ENCODE data around the gene REPS1. TPM values are rescaled to one million over a fixed set of nuclear protein-coding genes. Genes with fewer than 3 reads are reported as not detected.

The REPS1 gene
- total RNA-seq, 5 donors from 2014 or later (not counting 1 experiment from before 2014, with no cell fraction given): 43.6 to 71.3 (median 46.5) TPM

GRCh38 chr6:138977646-138978167, 10.3 kb downstream of the REPS1 start:
- Mint-ChIP-seq H3K4me1 (peaks cover 63 to 85% (median 66%) of the 10 kb centered on the region in 3 donors), H3K36me3 (no peaks in the 10 kb centered on the region), H3K9me3 (no peaks in the 10 kb centered on the region), H3K27me3 (no peaks in the 10 kb centered on the region), H3K4me3 (no peak overlapping the region), H3K27ac (no peak overlapping the region)
- DNase-seq (no peak), ATAC-seq (replicated peaks in 1 of 4) (no peak)
- H3K4me1 ChIP-seq (ENCODE audit: control insufficient read depth in 1 of 2, extremely low read depth in 1 of 2, insufficient read depth in 2 of 2, low read length in 2 of 2): peaks cover 5 to 8% of the 10 kb centered on the region in 2 experiments
- no peaks in the 10 kb centered on the region for H3K9me3 ChIP-seq
- no peaks in the 10 kb centered on the region for H3K27me3 ChIP-seq (replicated peaks in 1 of 2; ENCODE audit: control insufficient read depth in 2 of 2, extremely low read depth in 1 of 2, insufficient read depth in 2 of 2, low read length in 1 of 2)
- no peak overlapping the region for H3K27ac ChIP-seq (ENCODE audit: low read length)
- H3K36me3 ChIP-seq (ENCODE audit: control insufficient read depth in 2 of 2, extremely low read depth in 1 of 2, insufficient read depth in 1 of 2, low read length in 1 of 2): no peaks in the 10 kb centered on the region
- no peak overlapping the region for H3K4me3 ChIP-seq (ENCODE audit: control insufficient read depth in 1 of 2, extremely low read depth in 1 of 2, low read length in 1 of 2)
- no CpG with 5 or more reads among the region's 1 CpG for WGBS (ENCODE audit: insufficient coverage)
- CTCF ChIA-PET: interaction anchor here in 1 of 2 donors (0.6 to 1.2 kb wide), 2 partner anchors 14 to 23 kb away, joined by 3 read pairs; no protein-coding TSS in a partner anchor
- POLR2A ChIA-PET: interaction anchor here in 1 of 2 donors (0.5 to 0.6 kb wide), 2 partner anchors 12 to 193 kb away, joined by 3 to 5 read pairs; no protein-coding TSS in a partner anchor

DNA sequence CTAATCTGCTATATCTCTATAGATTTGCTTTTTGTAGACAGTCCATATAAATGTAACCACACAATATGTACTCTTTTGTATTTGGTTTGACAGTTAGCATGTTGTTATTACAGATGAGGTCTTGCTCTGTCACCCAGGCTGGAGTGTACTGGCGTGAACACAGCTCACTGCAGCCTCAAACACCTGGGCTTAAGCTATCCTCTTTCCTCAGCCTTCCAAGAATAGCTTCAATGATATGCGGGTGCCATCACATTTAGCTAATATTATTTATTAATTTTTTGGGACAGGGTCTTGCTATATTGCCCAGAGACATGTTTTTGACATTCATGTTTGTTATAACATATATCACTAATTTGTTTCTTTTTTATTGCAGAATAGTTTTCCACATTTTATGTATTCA, 10.8 kb downstream of the REPS1 start:
- H3K9me3 Mint-ChIP-seq: no peaks in the 10 kb centered on the region
- H3K36me3 Mint-ChIP-seq: no peaks in the 10 kb centered on the region
- POLR2A ChIA-PET: interaction anchor here in 1 of 2 donors (0.5 to 0.6 kb wide), 2 partner anchors 13 to 193 kb away, joined by 3 to 5 read pairs; no protein-coding TSS in a partner anchor
- Histone ChIP-seq H3K4me1 (ENCODE audit: control insufficient read depth in 1 of 2, extremely low read depth in 1 of 2, insufficient read depth in 2 of 2, low read length in 2 of 2) (peaks cover 5 to 8% of the 10 kb centered on the region in 2 experiments), H3K27me3 (replicated peaks in 1 of 2; ENCODE audit: control insufficient read depth in 2 of 2, extremely low read depth in 1 of 2, insufficient read depth in 2 of 2, low read length in 1 of 2) (no peaks in the 10 kb centered on the region), H3K27ac (ENCODE audit: low read length) (no peak overlapping the region), H3K9me3 (no peaks in the 10 kb centered on the region), H3K4me3 (ENCODE audit: control insufficient read depth in 1 of 2, extremely low read depth in 1 of 2, low read length in 1 of 2) (no peak overlapping the region), H3K36me3 (ENCODE audit: control insufficient read depth in 2 of 2, extremely low read depth in 1 of 2, insufficient read depth in 1 of 2, low read length in 1 of 2) (no peaks in the 10 kb centered on the region)
- H3K4me1 Mint-ChIP-seq: peaks cover 66 to 89% (median 68%) of the 10 kb centered on the region in 3 donors
- H3K27ac Mint-ChIP-seq: peak overlapping the region in 1 of 2 donors; percentile 6
- WGBS (ENCODE audit: insufficient coverage): no CpG with 5 or more reads among the region's 2 CpGs
- H3K4me3 Mint-ChIP-seq: no peak overlapping the region
- DNase-seq: no peak
- CTCF ChIA-PET: interaction anchor here in 1 of 2 donors (1.0 to 1.2 kb wide), 3 partner anchors 9 to 387 kb away, joined by 3 read pairs; no protein-coding TSS in a partner anchor
- no peak for ATAC-seq (replicated peaks in 1 of 4)
- no peaks in the 10 kb centered on the region for H3K27me3 Mint-ChIP-seq

GRCh38 chr6:138975815-138976214, 12.2 kb downstream of the REPS1 start:
- POLR2A ChIA-PET: interaction anchor here (0.6 to 0.7 kb wide), 2 partner anchors 21 to 35 kb away, joined by 3 to 5 read pairs; no protein-coding TSS in a partner anchor
- Mint-ChIP-seq H3K27me3 (no peaks in the 10 kb centered on the region), H3K4me1 (peaks cover 80 to 92% (median 83%) of the 10 kb centered on the region in 3 donors), H3K27ac (no peak overlapping the region), H3K36me3 (no peaks in the 10 kb centered on the region), H3K4me3 (no peak overlapping the region), H3K9me3 (no peaks in the 10 kb centered on the region)
- H3K36me3 ChIP-seq (ENCODE audit: control insufficient read depth in 2 of 2, extremely low read depth in 1 of 2, insufficient read depth in 1 of 2, low read length in 1 of 2): no peaks in the 10 kb centered on the region
- no peaks in the 10 kb centered on the region for H3K9me3 ChIP-seq
- H3K27me3 ChIP-seq (replicated peaks in 1 of 2; ENCODE audit: control insufficient read depth in 2 of 2, extremely low read depth in 1 of 2, insufficient read depth in 2 of 2, low read length in 1 of 2): no peaks in the 10 kb centered on the region
- WGBS (ENCODE audit: insufficient coverage): no CpG with 5 or more reads among the region's 4 CpGs
- no peak overlapping the region for H3K27ac ChIP-seq (ENCODE audit: low read length)
- CTCF ChIA-PET: interaction anchor here (0.6 to 1.5 kb wide), 3 partner anchors 9 to 187 kb away, joined by 3 to 5 read pairs (median 3); no protein-coding TSS in a partner anchor
- H3K4me1 ChIP-seq (ENCODE audit: control insufficient read depth in 1 of 2, extremely low read depth in 1 of 2, insufficient read depth in 2 of 2, low read length in 2 of 2): peaks cover 2 to 14% of the 10 kb centered on the region in 2 experiments
- no peak overlapping the region for H3K4me3 ChIP-seq (ENCODE audit: control insufficient read depth in 1 of 2, extremely low read depth in 1 of 2, low read length in 1 of 2)
- ATAC-seq (replicated peaks in 1 of 4) (no peak), DNase-seq (no peak)

DNA sequence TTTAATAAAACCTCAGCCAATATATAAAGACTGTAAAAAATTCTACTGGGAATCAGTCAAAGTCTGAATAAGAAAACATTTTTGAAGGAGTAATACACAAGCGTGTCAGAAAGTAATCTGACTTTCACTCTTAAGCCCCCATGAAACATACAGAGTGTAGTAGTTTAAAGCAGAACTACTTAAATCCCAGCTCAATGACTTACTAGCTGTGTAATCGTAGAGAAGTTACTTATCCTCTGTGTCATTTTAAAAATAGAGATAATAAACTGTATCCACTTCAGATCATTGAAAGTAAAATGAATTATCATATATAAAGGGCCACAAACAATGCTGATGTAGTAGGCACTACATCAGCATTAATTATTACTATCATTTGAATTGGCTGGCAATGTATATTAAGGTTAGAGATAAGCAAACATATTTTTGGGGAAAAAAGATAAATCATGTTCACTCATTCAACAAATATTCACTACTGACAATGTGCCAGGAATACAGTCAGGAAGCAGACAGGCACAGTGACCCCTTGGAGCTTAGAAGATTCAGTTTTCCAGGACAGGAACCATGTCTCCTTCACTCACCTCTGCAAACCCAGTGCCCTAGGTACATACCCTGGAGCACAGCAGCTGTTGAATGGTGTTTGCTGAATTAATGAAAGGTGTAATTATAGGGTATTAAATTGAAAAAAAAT, 14.4 kb downstream of the REPS1 start:
- Mint-ChIP-seq H3K9me3 (no peaks in the 10 kb centered on the region), H3K4me1 (peaks cover 82 to 87% (median 84%) of the 10 kb centered on the region in 3 donors), H3K27ac (no peak overlapping the region), H3K36me3 (peaks cover 6% of the 10 kb centered on the region), H3K4me3 (peak overlapping the region in 1 of 3 donors; percentile 32), H3K27me3 (no peaks in the 10 kb centered on the region)
- Histone ChIP-seq H3K36me3 (ENCODE audit: control insufficient read depth in 2 of 2, extremely low read depth in 1 of 2, insufficient read depth in 1 of 2, low read length in 1 of 2) (no peaks in the 10 kb centered on the region), H3K4me3 (ENCODE audit: control insufficient read depth in 1 of 2, extremely low read depth in 1 of 2, low read length in 1 of 2) (no peak overlapping the region), H3K9me3 (no peaks in the 10 kb centered on the region), H3K27me3 (replicated peaks in 1 of 2; ENCODE audit: control insufficient read depth in 2 of 2, extremely low read depth in 1 of 2, insufficient read depth in 2 of 2, low read length in 1 of 2) (no peaks in the 10 kb centered on the region), H3K4me1 (ENCODE audit: control insufficient read depth in 1 of 2, extremely low read depth in 1 of 2, insufficient read depth in 2 of 2, low read length in 2 of 2) (peaks cover 2 to 14% of the 10 kb centered on the region in 2 experiments), H3K27ac (ENCODE audit: low read length) (no peak overlapping the region)
- DNase-seq (no peak), ATAC-seq (replicated peaks in 1 of 4) (no peak)
- CTCF ChIA-PET: interaction anchor here in 1 of 2 donors (0.9 kb wide), 1 partner anchor 53 kb away, joined by 3 read pairs; no protein-coding TSS in a partner anchor
- POLR2A ChIA-PET: no interaction called here
- no CpG with 5 or more reads among the region's 2 CpGs for WGBS (ENCODE audit: insufficient coverage)

DNA sequence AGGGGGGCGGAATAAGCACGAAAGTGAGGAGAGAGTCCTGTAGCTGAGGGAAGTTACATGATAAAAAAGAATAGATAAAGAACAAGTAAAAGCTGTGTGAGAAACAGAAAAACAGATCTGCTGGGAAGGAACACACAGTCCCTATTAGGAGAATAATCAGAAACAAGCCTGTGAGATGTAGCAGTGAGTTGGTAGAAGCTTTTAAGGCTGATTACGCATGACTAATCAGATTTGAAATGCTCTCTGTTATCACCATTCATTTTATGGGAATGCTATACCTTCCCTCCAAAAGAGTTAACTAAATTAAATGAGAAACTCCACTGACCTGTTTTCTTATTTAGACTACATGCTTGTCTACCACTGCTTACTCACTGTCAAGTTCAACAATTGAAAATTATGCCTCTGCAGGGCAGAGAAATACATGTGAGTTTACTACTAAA, 15.8 kb downstream of the REPS1 start:
- Mint-ChIP-seq H3K27ac (no peak overlapping the region), H3K27me3 (no peaks in the 10 kb centered on the region), H3K4me3 (no peak overlapping the region), H3K36me3 (peaks cover 6% of the 10 kb centered on the region), H3K4me1 (peaks cover 83 to 89% (median 87%) of the 10 kb centered on the region in 3 donors), H3K9me3 (no peaks in the 10 kb centered on the region)
- H3K27ac ChIP-seq (ENCODE audit: low read length): no peak overlapping the region
- H3K4me3 ChIP-seq (ENCODE audit: control insufficient read depth in 1 of 2, extremely low read depth in 1 of 2, low read length in 1 of 2): no peak overlapping the region
- no peaks in the 10 kb centered on the region for H3K9me3 ChIP-seq
- WGBS (ENCODE audit: insufficient coverage): no CpG with 5 or more reads among the region's 3 CpGs
- H3K27me3 ChIP-seq (replicated peaks in 1 of 2; ENCODE audit: control insufficient read depth in 2 of 2, extremely low read depth in 1 of 2, insufficient read depth in 2 of 2, low read length in 1 of 2): no peaks in the 10 kb centered on the region
- ChIA-PET POLR2A (interaction anchor here in 1 of 2 donors (0.5 kb wide), 1 partner anchor 12 kb away, joined by 3 read pairs; no protein-coding TSS in a partner anchor), CTCF (no interaction called here)
- H3K36me3 ChIP-seq (ENCODE audit: control insufficient read depth in 2 of 2, extremely low read depth in 1 of 2, insufficient read depth in 1 of 2, low read length in 1 of 2): no peaks in the 10 kb centered on the region
- no peak for ATAC-seq (replicated peaks in 1 of 4)
- no peak for DNase-seq
- peaks cover 8 to 14% of the 10 kb centered on the region in 2 experiments for H3K4me1 ChIP-seq (ENCODE audit: control insufficient read depth in 1 of 2, extremely low read depth in 1 of 2, insufficient read depth in 2 of 2, low read length in 2 of 2)

DNA sequence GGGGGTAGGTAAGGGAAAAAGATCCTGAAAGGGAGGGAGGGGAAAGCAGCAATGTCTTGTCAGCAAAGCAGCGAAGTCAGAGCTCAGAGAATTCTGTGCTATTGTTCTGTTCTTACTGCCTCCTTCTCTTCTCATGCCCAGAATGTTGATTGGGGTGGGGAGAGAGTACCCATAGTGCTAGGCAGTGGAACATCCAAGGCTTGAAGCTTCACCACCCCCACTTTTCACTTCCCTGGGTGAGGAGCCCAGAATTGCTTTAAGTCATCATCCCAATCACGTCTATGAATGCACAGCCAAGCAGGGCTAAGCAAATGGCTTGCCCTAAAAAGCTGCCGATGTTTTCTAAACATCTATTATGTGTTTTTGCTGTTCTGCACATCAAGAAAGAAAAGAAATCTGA, 16.5 kb downstream of the REPS1 start:
- no CpG with 5 or more reads among the region's 3 CpGs for WGBS (ENCODE audit: insufficient coverage)
- H3K4me1 Mint-ChIP-seq: peaks cover 82 to 89% (median 87%) of the 10 kb centered on the region in 3 donors
- H3K27ac ChIP-seq (ENCODE audit: low read length): no peak overlapping the region
- H3K36me3 Mint-ChIP-seq: peaks cover 6% of the 10 kb centered on the region
- H3K27ac Mint-ChIP-seq: no peak overlapping the region
- H3K4me3 ChIP-seq (ENCODE audit: control insufficient read depth in 1 of 2, extremely low read depth in 1 of 2, low read length in 1 of 2): no peak overlapping the region
- ChIA-PET POLR2A (interaction anchor here in 1 of 2 donors (0.5 to 0.6 kb wide), 2 partner anchors 11 to 50 kb away, joined by 3 to 8 read pairs; no protein-coding TSS in a partner anchor), CTCF (interaction anchor here in 1 of 2 donors (1.2 kb wide), 1 partner anchor 11 kb away, joined by 3 read pairs; no protein-coding TSS in a partner anchor)
- H3K9me3 ChIP-seq: no peaks in the 10 kb centered on the region
- no peak for DNase-seq
- H3K36me3 ChIP-seq (ENCODE audit: control insufficient read depth in 2 of 2, extremely low read depth in 1 of 2, insufficient read depth in 1 of 2, low read length in 1 of 2): no peaks in the 10 kb centered on the region
- H3K4me1 ChIP-seq (ENCODE audit: control insufficient read depth in 1 of 2, extremely low read depth in 1 of 2, insufficient read depth in 2 of 2, low read length in 2 of 2): peaks cover 8 to 14% of the 10 kb centered on the region in 2 experiments
- H3K27me3 Mint-ChIP-seq: no peaks in the 10 kb centered on the region
- H3K9me3 Mint-ChIP-seq: no peaks in the 10 kb centered on the region
- no peaks in the 10 kb centered on the region for H3K27me3 ChIP-seq (replicated peaks in 1 of 2; ENCODE audit: control insufficient read depth in 2 of 2, extremely low read depth in 1 of 2, insufficient read depth in 2 of 2, low read length in 1 of 2)
- peak overlapping the region in 1 of 3 donors; percentile 0 for H3K4me3 Mint-ChIP-seq
- ATAC-seq (replicated peaks in 1 of 4): no peak

All from T-cell (primary cell).